Hippocampal formation (tissue), 2 donors: ENCODE data around the gene VWA3B.
A peak's percentile ranks its signal among the peaks of the same experiment; 100 is the strongest.
"Not testable (repeated sequence)": the region's sequence is repeated elsewhere in the genome, so short reads cannot be mapped to it uniquely, and the experiment has no call there.

ENCODE experiments used
- DNase-seq, 2 donors: peaks; one replicate each; lab custom pipeline; 2025; lab: John Stamatoyannopoulos, UW

Gene VWA3B

DNA sequence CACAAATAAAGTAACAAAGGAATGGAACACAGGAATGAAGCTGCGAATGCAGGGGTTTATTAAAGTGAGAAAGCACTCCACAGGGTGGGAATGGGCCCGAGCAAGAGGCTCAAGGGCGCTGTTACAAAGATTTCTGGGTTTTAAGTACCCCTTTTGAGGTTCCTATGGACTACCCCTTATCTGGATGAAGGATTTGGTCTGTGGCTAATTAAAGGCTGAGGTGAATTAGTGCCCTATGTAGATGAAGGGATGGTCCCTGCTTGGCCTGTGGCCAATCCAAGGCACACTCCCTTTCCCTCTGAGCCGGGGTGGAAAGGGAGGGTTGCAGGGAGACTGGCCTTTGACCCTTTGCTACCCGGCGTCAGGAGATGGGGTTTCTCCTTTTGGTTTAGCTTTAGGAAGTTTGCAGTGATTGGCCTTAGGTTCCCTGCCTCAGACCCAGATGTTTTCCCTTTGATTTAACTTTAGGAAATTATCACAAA, 211.8 kb downstream of the VWA3B start:
- DNase-seq: no peak

DNA sequence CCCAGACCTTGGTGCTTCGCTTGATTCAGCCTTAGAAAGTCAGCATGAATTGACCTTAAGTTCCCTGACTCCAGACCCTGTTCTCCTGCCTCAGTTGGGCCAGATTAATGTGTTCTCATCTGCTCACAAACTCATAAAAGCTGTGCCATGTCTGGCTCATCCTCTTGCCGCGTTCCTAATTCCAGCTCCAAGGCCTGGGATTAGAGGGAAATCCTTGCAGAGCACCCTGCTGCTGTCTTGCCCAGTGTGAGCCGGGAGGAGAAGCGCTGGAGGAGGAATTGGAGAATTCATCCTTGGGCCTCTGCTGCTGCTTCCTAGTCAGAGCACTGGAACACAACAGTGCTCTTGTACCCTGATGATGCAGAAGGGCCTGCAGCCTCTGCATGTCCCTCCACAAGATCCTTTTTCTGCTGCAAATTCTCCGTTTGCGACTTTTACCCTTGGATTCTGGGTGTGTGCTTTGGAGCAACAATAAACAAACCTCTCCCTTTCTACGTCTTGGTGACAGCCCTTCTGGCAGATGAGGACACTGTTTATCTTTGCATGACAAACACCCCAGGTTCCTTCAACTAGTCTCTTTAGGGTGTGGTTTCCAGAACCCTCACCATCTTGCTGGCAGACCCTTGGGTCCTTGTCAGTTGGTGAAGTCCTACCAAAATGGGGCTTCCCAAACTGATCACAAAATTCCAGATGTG, 212.4 kb downstream of the VWA3B start:
- DNase-seq: no peak

DNA sequence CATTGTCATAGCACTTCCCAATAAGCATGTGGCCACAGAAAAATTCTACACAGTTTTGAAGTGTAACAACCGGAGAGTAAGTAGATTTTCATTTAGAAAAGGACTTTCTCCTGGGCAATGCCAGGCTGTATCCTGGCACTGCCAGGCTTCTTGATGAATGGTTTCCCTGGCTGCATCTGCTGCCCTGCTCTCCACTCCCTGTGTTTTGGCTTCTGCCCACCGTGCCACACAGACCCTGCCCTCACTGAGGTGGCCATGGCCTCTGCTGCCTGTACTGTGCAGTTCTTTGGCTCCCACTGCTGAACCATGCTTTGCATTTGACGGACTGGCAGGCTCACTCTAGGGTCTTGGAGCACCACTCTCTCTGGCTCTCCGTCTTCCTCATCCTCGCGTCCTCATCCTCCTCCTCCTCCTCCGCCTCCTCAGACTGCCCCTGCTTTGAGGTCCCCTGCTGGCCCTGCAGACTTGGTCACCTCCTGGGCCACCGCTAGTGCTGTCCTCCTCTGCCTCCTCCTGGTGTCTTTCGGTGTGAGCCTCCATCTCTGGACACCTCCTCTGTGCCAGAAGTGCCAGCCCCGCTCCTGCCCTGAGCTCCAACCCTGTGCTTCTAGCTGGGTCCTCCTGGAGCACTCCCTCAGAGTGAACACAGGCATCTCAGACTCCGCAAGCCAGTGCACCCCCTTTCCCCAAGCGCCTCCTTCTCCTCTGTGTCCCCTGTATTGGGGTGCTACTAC, 213.3 kb downstream of the VWA3B start:
- DNase-seq: peak in 1 of 2 donors; percentile 13

DNA sequence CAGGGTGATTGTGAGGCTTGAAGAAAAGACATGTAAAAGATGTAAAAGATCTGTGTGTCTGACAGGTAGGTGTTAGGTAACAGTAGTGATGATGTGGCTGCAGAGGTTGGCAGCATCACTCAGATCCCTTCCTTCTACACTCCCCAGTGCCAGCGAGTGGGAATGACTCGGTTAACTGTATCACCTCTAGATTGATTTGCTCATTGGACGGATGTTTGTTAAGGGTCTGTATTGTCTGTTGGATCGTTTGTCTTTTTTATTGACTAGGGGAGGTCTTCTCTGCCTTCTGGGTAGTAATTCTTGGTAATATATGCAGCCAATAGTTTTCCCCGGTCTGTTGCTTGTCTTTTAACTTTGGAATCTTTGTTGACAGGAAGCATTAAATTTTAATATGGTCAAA, 214.5 kb downstream of the VWA3B start:
- no peak for DNase-seq

DNA sequence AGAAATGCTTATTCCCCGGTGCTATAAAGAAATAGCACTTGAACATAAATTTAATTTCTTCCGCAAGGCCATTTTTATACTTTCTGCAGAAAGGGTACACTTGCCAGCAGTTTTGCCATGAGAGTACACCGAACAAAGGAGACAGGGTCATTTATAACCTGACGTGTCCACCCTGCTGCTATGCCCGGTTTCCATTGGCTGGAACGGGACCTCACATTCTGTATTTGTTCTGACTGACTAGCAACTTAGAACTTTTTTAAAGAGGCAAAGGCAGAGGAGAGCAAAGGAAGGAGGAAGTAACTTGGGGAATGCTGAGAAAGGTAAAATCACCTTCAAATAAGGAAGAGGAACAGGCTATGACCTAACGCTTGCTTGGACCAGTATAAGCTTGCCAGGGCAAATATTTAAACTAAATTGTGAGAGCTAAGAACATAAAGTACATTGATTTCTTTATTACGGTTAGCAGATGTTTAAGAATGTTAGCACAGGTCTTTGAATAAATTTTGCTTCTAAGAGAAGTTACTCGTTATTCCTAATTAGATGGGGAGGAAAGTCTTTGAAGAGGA, 220.2 kb downstream of the VWA3B start:
- not testable (repeated sequence) for DNase-seq

DNA sequence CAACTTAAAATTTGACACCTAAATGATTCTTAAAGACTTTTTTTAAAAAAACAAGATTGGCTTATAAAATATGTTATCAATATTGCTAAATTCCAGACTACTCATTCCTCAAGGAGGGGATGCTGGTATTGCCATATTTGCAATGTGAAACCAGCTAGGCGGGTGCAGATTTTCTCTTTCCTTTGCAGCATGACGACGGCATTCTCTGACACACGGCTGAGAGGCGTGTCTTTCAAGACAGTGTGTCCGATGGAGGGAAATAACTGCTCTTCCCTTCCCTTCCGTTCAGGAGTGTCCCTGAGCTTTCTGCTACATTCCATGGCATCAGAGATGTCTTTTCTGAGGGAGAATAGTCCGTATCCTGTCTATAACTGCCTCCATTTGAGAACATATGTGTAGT, 221.1 kb downstream of the VWA3B start:
- DNase-seq: no peak

DNA sequence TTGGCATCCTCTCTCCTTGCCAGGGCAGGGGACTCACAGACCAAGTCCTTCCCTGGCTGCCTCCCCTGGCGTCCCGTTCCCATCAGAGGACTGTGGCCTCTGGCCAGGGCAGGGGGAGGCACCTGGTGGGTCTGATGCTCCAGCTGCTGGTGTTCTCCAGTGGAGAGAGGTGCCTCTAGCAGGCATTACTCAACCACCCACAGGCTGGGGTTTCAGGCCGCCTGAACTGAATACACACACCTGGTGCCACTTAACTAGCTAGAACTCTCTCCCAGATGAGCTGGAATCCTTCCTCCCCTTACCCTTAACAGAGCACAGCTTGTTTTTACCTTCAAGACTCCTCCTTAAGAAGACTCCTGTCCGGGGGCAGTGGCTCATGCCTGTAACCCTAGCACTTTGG, 221.6 kb downstream of the VWA3B start:
- no peak for DNase-seq

DNA sequence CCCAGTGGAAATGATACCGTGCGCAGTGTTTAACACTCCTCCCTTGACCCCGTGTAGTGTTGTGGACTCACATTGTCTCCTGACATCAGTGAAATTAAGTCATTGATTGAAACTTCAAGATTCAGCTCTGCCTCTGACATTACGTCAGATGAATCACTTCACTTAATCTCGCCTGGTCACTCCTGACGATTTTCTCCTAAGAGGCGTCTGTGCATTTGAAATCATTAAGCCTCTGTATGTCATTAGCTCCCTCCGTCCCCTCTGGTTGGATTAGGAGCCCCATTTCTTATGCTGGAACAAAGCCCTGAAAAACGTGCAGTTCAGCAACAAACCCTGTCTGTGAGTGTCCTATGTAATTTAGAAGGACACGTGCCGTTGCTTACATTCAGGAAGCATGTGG, 222.6 kb downstream of the VWA3B start:
- no peak for DNase-seq

DNA sequence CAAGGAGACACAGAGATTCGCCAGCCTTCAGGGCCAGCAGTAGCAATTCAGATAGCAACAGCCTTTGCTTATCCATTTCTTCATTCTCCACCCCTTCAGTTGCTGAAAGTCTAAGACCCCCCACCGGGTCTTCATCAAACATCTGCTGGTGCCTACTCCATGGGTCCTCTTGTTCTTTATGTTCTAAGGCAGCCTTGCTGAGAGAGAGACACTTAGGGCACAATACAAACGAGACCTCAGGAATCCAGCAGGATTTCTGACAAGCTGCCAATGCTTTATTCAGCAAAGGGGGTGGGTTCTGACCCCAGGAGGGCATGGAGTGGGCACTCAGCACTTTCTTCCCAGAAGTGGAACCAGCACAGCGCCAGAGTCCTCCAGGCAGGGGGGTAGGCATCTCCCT, 223.0 kb downstream of the VWA3B start:
- DNase-seq: no peak

DNA sequence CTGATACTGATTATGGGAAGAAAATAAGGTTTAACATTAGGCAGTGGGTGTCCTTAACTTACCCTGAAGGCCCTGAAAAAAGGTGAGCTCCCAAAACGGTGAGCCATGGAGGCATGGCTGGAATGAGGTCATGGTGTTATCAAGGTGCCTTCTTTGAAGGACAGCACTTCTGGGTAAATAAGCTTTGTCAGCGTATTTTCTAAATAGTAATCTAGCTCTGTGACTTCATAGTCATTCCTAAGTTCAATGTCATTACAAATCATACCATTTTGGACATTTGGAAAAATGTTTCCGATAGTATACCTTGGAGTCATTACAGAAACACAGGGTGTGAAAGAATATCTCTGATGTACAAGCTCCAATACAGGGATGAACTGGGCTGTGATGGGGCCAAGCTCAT, 224.1 kb downstream of the VWA3B start:
- DNase-seq: no peak

DNA sequence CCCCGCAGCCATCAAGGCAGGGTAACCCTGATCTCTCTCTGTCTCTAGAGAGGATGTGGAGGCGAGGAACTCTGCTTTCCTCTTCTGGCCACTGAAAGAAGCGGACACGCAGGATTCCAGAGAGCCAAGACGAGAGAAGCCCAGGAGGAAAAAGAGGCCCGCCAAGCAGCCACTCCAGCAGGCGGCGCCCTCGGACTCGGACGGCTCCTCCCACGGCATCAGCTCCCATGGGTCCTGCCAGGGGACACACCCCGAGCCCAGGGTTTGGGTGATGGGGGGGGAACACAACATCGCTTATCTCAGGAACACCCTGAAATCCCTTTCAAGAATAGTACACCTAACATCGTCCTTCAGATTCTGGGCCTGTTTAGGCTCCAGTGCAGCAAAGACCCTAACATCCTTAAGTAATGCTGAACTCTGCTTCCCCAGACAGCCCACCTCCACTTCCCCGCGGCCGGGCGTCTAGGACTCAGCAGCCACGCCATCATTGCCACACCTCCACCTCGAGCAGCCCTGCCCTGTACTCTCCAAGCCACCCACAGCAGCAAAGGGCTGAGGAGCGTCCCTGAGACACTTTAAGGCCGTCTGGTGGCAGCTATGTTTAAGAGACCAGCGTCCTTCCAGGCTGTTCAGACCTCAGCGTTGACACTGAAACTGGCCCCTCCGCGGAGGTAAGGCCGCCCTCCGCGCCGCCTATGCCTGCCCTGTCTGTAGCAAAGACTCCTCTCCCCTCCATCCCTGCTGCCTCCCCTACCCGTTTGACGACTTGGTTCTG, 225.0 kb downstream of the VWA3B start:
- no peak for DNase-seq

DNA sequence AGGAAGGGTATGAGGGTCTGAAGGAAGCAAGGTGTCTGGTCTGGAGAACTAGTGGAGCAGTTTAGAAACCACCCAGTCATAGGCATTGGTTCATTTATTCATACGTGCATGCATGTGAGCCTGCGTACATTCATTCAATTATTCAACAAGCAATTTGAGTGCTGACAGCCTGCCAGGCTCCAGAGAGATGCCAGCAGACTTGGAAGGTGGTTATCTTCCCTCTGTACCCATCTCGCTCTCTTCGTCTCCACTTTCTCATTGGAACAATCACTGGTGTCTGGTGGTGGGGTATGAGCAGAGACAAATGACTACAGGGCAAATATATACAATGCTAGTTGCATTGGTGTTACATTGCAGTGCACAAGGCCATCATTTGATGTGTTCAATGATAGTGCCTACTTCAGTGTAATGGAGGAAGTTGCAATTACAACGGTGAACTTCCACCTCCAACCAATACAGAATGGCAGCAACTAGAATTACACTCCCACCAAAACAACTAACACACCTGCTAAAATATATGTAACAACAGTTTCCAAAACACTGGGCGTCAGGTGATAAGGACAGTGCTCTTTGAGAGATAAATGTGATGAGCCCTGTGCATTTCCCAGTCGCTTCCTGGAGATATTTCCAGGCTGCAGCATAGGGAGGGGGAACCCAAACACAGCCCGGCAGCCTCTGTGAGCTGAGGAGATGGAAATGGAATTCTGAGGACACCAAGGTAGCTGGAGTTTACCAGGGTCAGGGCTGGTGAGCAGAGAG, 226.7 kb downstream of the VWA3B start:
- DNase-seq: no peak

DNA sequence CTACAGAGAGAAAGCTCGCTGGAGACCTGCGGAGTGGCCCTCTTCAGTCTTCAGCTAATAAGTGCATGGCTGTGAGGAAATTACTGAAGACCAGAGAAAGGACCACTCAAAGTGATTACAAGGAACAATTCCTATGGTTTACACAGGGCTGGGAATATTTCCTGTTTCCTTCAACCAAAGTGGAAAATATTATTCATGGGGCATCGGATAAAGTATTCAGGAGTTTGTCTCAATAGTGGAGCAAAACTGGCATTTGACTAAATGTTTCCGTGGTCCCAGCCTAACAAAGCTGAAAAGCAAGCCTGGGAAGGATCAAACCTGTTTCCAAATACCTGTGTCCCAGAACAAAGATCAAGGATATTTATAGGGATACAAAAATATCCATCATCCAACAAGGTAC, 227.3 kb downstream of the VWA3B start:
- DNase-seq: no peak

DNA sequence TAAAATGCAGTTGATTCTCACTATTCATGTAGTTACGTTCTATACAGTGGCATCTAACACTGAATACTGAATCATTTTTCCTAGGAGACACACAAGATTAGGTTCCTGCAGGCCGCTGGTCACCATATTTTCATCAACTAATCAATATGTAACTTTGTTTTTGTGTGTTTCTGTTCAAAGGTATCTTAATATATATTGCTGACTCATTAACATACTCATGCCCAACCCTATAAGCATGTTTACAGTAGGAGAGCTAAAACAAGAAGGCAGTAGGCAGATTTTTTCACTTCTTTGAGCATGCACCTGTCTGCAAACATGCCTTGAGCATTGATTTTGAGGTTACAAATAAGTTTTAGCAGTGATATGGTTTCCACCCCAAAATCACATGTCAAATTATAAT, 229.0 kb downstream of the VWA3B start:
- no peak for DNase-seq

DNA sequence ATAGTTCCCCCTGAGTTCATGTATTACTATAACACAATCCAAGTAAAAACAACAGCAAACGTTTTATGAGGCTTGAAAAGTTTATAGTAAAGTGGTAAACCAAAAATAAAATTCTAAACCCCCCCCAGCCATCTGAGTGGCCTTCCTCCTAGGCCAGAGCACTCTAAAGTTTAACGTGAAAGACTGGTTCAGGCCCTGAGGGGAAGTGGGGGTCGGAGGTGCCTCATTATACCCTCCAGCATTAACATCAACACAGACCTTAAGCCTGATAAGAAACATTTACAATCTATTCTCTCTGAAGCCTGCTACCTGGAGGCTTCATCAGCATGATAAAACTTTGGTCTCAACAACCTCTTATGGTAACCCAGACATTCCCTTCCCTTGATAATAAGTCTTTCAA, 230.2 kb downstream of the VWA3B start:
- no peak for DNase-seq

DNA sequence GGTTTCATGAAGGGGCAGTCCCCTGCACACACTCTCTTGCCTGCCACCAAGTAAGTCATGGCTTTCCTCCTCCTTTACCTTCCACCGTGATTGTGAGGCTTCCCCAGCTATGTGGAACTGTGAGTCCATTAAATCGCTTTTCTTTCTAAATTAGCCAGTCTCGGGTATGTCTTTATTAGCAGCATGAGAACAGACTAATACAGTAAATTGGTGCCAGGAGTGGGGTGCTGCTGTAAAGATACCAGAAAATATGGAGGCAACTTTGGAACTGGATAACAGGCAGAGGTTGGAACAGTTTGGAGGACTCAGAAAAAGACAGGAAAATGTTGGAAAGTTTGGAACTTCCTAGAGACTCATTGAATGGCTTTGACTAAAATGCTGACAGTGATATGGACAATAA, 233.2 kb downstream of the VWA3B start:
- DNase-seq: not testable (repeated sequence)

DNA sequence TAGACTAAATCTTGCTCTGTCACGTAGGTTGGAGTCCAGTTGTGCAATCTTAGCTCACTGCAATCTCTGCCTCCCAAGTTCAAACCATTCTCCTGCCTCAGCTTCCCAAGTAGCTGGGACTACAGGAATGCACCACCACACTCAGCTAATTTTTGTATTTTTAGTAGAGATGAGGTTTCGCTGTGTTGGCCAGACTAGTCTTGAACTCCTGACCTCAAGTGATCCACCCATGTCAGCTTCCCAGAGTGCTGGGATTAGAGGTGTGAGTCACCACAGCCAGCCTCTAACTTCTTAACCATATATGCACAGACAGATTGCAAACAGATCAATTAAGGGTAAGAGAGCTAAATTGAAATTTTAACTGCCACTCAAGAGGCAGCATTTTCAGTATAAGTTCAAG, 237.2 kb downstream of the VWA3B start:
- no peak for DNase-seq

DNA sequence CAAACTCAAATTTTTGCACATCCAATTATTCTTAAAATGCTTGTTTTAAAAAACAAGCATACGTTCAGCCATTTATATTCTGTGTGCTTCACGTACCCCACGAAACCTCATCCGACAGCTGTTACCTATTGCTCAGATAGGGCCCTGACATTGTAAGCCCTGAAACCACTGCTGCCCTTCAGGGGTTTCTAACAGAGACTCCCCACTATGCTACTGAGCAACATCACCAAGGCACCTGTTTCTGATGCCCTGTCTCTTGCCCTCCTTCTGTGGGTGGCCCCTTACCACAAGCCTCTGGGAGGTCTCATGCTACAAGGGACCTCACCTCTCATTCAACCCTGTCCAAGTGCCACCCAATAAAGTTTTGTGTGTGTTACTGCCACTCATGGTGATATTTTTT, 240.8 kb downstream of the VWA3B start:
- DNase-seq: no peak

DNA sequence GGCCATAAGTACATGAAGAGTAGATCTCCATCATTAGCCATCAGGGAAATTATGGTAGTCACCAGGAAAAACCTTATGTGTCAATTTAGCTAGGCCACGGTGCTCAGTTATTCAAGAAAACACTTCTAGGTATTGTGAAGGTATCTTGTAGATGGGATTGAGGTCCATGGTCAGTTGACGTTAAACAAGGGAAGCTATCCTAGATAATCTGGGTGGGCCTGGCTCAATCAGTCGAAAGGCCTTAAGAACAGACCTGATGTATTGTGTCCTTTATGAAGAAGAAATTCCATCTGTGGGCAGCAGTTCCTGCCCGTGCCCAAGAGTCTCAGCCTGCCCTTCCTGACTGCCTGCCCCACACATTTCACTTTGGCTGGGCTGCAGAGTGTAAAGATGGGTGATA, 242.6 kb downstream of the VWA3B start:
- DNase-seq: no peak

DNA sequence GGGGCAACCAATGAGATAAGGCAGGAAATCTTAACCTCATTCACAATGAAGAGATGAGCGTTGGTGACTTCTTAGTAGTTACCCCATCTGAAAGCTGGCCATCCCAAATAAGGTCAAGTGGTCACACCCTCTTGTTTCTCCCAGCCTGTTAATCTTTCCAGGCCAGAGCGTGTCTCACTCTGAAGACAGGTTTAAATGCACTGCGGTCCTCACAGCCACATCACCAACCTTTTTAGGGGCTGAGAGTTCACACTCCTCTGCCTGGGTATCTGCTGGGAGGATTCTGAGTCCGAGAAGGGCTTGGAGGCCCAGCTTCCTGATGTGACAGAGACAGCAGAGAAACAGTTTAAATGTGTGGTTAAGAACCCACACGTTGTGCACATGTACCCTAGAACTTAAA, 246.0 kb downstream of the VWA3B start:
- no peak for DNase-seq

DNA sequence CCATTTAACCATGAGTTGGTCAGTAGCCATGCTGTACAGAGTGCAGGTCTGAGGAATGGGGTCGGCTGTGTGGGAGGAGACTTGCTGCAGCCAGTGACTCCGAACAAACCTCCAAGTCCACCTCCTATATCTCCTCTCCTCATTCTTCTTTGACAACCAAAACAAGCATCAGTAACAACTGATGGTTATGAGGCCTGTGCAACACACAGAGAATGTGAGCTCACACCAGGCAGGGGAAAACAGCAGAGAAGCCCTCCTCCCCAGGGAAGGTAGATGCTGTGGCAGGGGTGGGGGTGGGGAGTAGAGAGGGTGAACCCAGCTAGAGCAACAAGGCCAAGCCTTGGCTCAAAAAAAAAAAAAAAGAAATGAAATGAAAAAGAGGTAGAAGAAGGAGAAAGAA, 247.0 kb downstream of the VWA3B start:
- DNase-seq: no peak
